ENCODE results near the gene CYP46A1.

CYP46A1 gene

GRCh38 chr14:99733540-99734405 is 49.7 kb downstream of the CYP46A1 start:
- ChIA-PET CTCF (interaction anchor here (0.6 kb wide), 1 partner anchor 156 kb away, joined by 3 read pairs; no protein-coding TSS in a partner anchor), POLR2A (ENCODE audit: low non-redundant PET) (no interaction called here)
- H3K27ac ChIP-seq, result no peak overlapping the region
- TF ChIP-seq CTCF (conservative IDR thresholded peaks at IDR 0.05; ENCODE audit: low read depth), result no peak
- DNase-seq (ENCODE audit: low spot score), result no peak

- no peak for TF ChIP-seq CTCF (conservative IDR thresholded peaks at IDR 0.05; ENCODE audit: low read depth)
- ChIA-PET CTCF (no interaction called here), POLR2A (ENCODE audit: low non-redundant PET) (no interaction called here)
- DNase-seq (ENCODE audit: low spot score), result no peak
- no peak overlapping the region for H3K27ac ChIP-seq
Observed at GRCh38 chr14:99734406-99735051, 50.4 kb downstream of the CYP46A1 start.

- ChIA-PET POLR2A (ENCODE audit: low non-redundant PET) (no interaction called here), CTCF (interaction anchor here (1.1 kb wide), 1 partner anchor 156 kb away, joined by 4 read pairs; no protein-coding TSS in a partner anchor)
- H3K27ac ChIP-seq, result no peak overlapping the region
- no peak for DNase-seq (ENCODE audit: low spot score)
- TF ChIP-seq CTCF (conservative IDR thresholded peaks at IDR 0.05; ENCODE audit: low read depth), result no peak
Observed at GRCh38 chr14:99735189-99736135, 51.4 kb downstream of the CYP46A1 start.

GRCh38 chr14:99736603-99737371 is 52.7 kb downstream of the CYP46A1 start:
- POLR2A ChIA-PET (ENCODE audit: low non-redundant PET), result no interaction called here

GRCh38 chr14:99737451-99737951 is 53.4 kb downstream of the CYP46A1 start:
- H3K27ac ChIP-seq, result no peak overlapping the region
- no peak for TF ChIP-seq CTCF (conservative IDR thresholded peaks at IDR 0.05; ENCODE audit: low read depth)
- DNase-seq (ENCODE audit: low spot score), result peak; percentile 44
- CTCF ChIA-PET, result no interaction called here
- POLR2A ChIA-PET (ENCODE audit: low non-redundant PET), result no interaction called here

More at GRCh38 chr14:99736603-99737371, 52.7 kb downstream of the CYP46A1 start:
- CTCF ChIA-PET, result interaction anchor here (0.6 kb wide), 1 partner anchor 226 kb away, joined by 3 read pairs; no protein-coding TSS in a partner anchor
- H3K27ac ChIP-seq, result no peak overlapping the region
- TF ChIP-seq CTCF (conservative IDR thresholded peaks at IDR 0.05; ENCODE audit: low read depth), result no peak
- no peak for DNase-seq (ENCODE audit: low spot score)

All from RWPE1 (cell line).